ENCODE data around the gene SLC25A26.

SLC25A26 gene

DNA sequence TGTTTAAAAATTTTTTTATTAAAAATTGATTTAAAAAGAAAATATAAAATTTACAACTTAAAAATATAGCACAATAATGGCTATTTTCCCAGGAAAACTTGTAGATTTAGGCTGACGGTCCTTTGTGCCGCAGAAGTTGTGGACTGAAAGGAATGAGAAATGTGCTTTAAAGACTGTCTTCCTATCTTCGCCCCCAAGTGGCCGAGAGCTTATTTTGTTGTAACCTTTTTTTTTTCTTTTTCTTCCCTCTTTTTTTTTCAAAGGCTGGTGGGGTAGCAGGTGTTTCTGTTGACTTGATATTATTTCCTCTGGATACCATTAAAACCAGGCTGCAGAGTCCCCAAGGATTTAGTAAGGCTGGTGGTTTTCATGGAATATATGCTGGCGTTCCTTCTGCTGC, 15.5 kb downstream of the SLC25A26 start:
- no peak overlapping the region for H3K27ac ChIP-seq (ENCODE audit: low read depth, low read length)
- H3K27me3 ChIP-seq (ENCODE audit: control insufficient read depth, low read length) = no peaks in the 10 kb centered on the region
- H3K36me3 ChIP-seq (ENCODE audit: control insufficient read depth, low read length) = peaks cover 24% of the 10 kb centered on the region
- no peaks in the 10 kb centered on the region for H3K4me1 ChIP-seq (ENCODE audit: control insufficient read depth, low read length)
- peaks cover 12% of the 10 kb centered on the region; the same call in 1 of the 2 replicates for H3K9me3 ChIP-seq (ENCODE audit: control insufficient read depth, insufficient read depth, low read length)
- peaks cover 27% of the 10 kb centered on the region for H3K79me2 ChIP-seq (ENCODE audit: control insufficient read depth, low read length)
- H3F3A ChIP-seq (ENCODE audit: control insufficient read depth, insufficient read depth) = no peaks in the 10 kb centered on the region
- H3K4me3 ChIP-seq (ENCODE audit: low read length) = no peak overlapping the region
- no peak overlapping the region for H3K4me2 ChIP-seq (ENCODE audit: low read length)
- TF ChIP-seq EZH2phosphoT487 (IDR thresholded peaks at IDR 0.05; ENCODE audit: borderline replicate concordance, low read length) = no peak
- TF ChIP-seq, protein P1, sequence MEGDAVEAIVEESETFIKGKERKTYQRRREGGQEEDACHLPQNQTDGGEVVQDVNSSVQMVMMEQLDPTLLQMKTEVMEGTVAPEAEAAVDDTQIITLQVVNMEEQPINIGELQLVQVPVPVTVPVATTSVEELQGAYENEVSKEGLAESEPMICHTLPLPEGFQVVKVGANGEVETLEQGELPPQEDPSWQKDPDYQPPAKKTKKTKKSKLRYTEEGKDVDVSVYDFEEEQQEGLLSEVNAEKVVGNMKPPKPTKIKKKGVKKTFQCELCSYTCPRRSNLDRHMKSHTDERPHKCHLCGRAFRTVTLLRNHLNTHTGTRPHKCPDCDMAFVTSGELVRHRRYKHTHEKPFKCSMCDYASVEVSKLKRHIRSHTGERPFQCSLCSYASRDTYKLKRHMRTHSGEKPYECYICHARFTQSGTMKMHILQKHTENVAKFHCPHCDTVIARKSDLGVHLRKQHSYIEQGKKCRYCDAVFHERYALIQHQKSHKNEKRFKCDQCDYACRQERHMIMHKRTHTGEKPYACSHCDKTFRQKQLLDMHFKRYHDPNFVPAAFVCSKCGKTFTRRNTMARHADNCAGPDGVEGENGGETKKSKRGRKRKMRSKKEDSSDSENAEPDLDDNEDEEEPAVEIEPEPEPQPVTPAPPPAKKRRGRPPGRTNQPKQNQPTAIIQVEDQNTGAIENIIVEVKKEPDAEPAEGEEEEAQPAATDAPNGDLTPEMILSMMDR (IDR thresholded peaks at IDR 0.05; ENCODE audit: low read depth, low read length, poor library complexity, severe bottlenecking) = peak; percentile 20
- no peaks in the 10 kb centered on the region for H3K9me2 ChIP-seq (replicated peaks; ENCODE audit: control insufficient read depth, low read length)
- no peaks in the 10 kb centered on the region for H4K20me1 ChIP-seq (ENCODE audit: control insufficient read depth, insufficient read depth, low read depth, low read length)

DNA sequence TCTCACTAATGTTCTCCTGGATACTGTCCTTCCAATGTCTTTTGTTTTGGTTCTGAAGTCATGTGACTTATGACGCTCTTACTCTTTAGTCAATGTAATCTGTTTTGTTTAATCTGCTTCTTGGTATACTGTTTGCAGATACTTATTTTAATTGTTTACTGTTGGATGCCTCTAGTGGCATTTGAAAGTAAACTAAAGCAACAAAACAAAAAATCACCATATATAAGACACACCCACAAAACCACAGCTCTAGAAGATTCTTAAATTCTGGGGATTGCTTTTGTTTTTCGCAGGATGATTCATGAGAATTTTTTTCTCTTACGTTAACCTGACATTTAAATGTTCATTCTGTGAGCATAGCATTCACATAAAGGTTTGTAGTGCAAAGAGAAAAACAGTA, 16.8 kb downstream of the SLC25A26 start:
- Histone ChIP-seq H3K27me3 (ENCODE audit: control insufficient read depth, low read length) (no peaks in the 10 kb centered on the region), H3K9me3 (ENCODE audit: control insufficient read depth, insufficient read depth, low read length) (peaks cover 12% of the 10 kb centered on the region; the same call in 1 of the 2 replicates), H4K20me1 (ENCODE audit: control insufficient read depth, insufficient read depth, low read depth, low read length) (no peaks in the 10 kb centered on the region), H3K4me3 (ENCODE audit: low read length) (no peak overlapping the region), H3K79me2 (ENCODE audit: control insufficient read depth, low read length) (peaks cover 20% of the 10 kb centered on the region), H3F3A (ENCODE audit: control insufficient read depth, insufficient read depth) (no peaks in the 10 kb centered on the region), H3K27ac (ENCODE audit: low read depth, low read length) (no peak overlapping the region), H3K36me3 (ENCODE audit: control insufficient read depth, low read length) (peaks cover 25% of the 10 kb centered on the region), H3K4me1 (ENCODE audit: control insufficient read depth, low read length) (no peaks in the 10 kb centered on the region), H3K4me2 (ENCODE audit: low read length) (no peak overlapping the region), H3K9me2 (replicated peaks; ENCODE audit: control insufficient read depth, low read length) (no peaks in the 10 kb centered on the region)
- TF ChIP-seq, protein P1 (IDR thresholded peaks at IDR 0.05; ENCODE audit: low read depth, low read length, poor library complexity, severe bottlenecking) = no peak
- TF ChIP-seq EZH2phosphoT487 (IDR thresholded peaks at IDR 0.05; ENCODE audit: borderline replicate concordance, low read length) = no peak

DNA sequence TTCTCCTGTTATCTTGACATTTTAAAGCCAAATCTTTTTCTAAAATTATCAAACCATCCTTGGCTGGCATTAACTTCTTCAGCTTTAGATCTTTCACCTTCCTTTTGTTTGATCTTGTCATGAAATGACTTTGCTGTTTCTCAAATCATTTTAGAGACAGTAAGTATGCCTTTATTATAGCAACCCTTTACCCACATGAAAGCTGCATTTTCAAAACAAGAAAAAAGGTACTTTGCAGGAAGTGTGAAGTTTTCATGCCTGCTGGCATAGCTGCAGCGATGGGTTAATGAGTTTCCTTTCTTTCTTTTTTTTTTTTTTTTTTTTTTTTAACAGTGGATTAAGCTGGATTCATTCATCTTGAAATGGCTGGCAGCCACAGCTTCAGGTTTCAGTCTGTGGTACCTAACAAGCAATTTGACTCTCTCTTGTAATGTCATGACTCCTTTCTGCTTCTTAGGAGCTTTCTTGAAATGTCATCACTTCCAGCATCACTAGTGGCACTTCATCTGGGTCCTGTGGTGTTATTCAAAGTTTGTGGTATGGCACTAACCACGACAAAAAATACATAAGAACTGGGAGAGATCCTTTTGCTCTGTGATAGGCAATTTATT, 18.8 kb downstream of the SLC25A26 start:
- no peak overlapping the region for H3K4me3 ChIP-seq (ENCODE audit: low read length)
- no peaks in the 10 kb centered on the region for H3F3A ChIP-seq (ENCODE audit: control insufficient read depth, insufficient read depth)
- no peak overlapping the region for H3K27ac ChIP-seq (ENCODE audit: low read depth, low read length)
- H3K4me1 ChIP-seq (ENCODE audit: control insufficient read depth, low read length) = no peaks in the 10 kb centered on the region
- TF ChIP-seq EZH2phosphoT487 (IDR thresholded peaks at IDR 0.05; ENCODE audit: borderline replicate concordance, low read length) = no peak
- TF ChIP-seq, protein P1 (IDR thresholded peaks at IDR 0.05; ENCODE audit: low read depth, low read length, poor library complexity, severe bottlenecking) = no peak
- peaks cover 12% of the 10 kb centered on the region; the same call in 1 of the 2 replicates for H3K9me3 ChIP-seq (ENCODE audit: control insufficient read depth, insufficient read depth, low read length)
- no peaks in the 10 kb centered on the region for H3K27me3 ChIP-seq (ENCODE audit: control insufficient read depth, low read length)
- no peaks in the 10 kb centered on the region for H4K20me1 ChIP-seq (ENCODE audit: control insufficient read depth, insufficient read depth, low read depth, low read length)
- no peak overlapping the region for H3K4me2 ChIP-seq (ENCODE audit: low read length)
- H3K36me3 ChIP-seq (ENCODE audit: control insufficient read depth, low read length) = peaks cover 38% of the 10 kb centered on the region
- H3K79me2 ChIP-seq (ENCODE audit: control insufficient read depth, low read length) = peaks cover 13% of the 10 kb centered on the region
- H3K9me2 ChIP-seq (replicated peaks; ENCODE audit: control insufficient read depth, low read length) = no peaks in the 10 kb centered on the region
